K562 (cell line): ENCODE measurements around the gene AKNA. TPM values are rescaled to one million over a fixed set of nuclear protein-coding genes. Genes with fewer than 3 reads are reported as not detected.

Experiments
- ATAC-seq: fragments of 200-7000 bp; cut with Tn5 transposase; 3 replicates; pipeline ENCODE4 v1.9.1; 2020; ENCODE audit warnings: moderate library complexity
- BruUV-seq: library from RNA; stranded (reverse); fragments of 400-500 nt; replicated peaks from 2 replicates; lab custom pipeline; 2021; lab: Mats Ljungman, UMichigan
- CTCF ChIA-PET: fragments of 300-600 bp; formaldehyde crosslinking; extraction: SDS; loops from one replicate; lab custom pipeline; 2021; ENCODE audit warnings: low intra/inter-chr PET ratio; lab: Yijun Ruan, JAX
- POLR2A ChIA-PET: fragments of 300-600, 350-650 bp; sonication (Branson Sonifier 250); formaldehyde crosslinking; extraction: SDS; loops from one replicate; lab custom pipeline; 2021; ENCODE audit warnings: antibody characterized with exemption, inconsistent platforms; lab: Yijun Ruan, JAX
- DNase-seq, 4 experiments: peaks; one replicate each; pipeline versions ENCODE4 v3.0.0 to v3.0.0-alpha.2; 2011 to 2018; ENCODE audit warnings: low spot score in 3 of 4, mixed read lengths in 3 of 4; ENCODE audit errors: extremely low read depth in 1 of 4
- FAIRE-seq: peaks from 2 replicates; lab custom pipeline; 2011; peaks lifted over from hg19 to GRCh38; lab: Jason Lieb, UNC
- H2AFZ ChIP-seq: 2 replicates; pipeline ENCODE4 v1.6.0; 2011; ENCODE audit warnings: low read depth, low read length, control low read depth, inconsistent platforms
- H3K27ac ChIP-seq: fragments of 200-600 bp; 3 replicates; pipeline ENCODE4 v1.8.0; 2011; ENCODE audit warnings: low read depth, mild to moderate bottlenecking, control low read depth, inconsistent platforms, low read length, moderate library complexity, mixed read lengths; ENCODE audit errors: extremely low read depth
- H3K27me3 ChIP-seq, 2 experiments: fragments of 300-600 bp in 1 of 2; 2 replicates in 1 of 2; 3 replicates in 1 of 2; pipeline versions ENCODE4 v1.6.0 to v1.8.0; 2011; ENCODE audit warnings: inconsistent platforms in 2 of 2, low read length in 2 of 2, mild to moderate bottlenecking in 1 of 2, mixed read lengths in 1 of 2, moderate library complexity in 1 of 2; ENCODE audit not compliant: control insufficient read depth in 2 of 2, insufficient read depth in 2 of 2
- H3K36me3 ChIP-seq: fragments of 300-600 bp; 3 replicates; pipeline ENCODE4 v1.8.0; 2011; ENCODE audit warnings: mild to moderate bottlenecking, low read length, inconsistent platforms; ENCODE audit not compliant: control insufficient read depth, insufficient read depth
- H3K4me1 ChIP-seq, 2 experiments: fragments of 200-600 bp in 1 of 2; replicated peaks in 1 of 2; 2 replicates in 1 of 2; 3 replicates in 1 of 2; pipeline versions ENCODE4 v1.5.1 to v1.8.0; 2011; ENCODE audit warnings: inconsistent platforms in 2 of 2, low read length in 2 of 2, mild to moderate bottlenecking in 1 of 2, mixed read lengths in 1 of 2, moderate library complexity in 1 of 2; ENCODE audit not compliant: control insufficient read depth in 2 of 2, insufficient read depth in 2 of 2
- H3K4me2 ChIP-seq: 2 replicates; pipeline ENCODE4 v1.6.1; 2011; ENCODE audit warnings: low read length, control low read depth, inconsistent platforms, mixed read lengths; ENCODE audit not compliant: insufficient read depth
- H3K4me3 ChIP-seq: fragments of 200-600 bp; sonication (generic), shearing (Covaris generic); 2 replicates; pipeline ENCODE4 v1.5.1; 2016; ENCODE audit warnings: control low read depth, inconsistent platforms
- H3K79me2 ChIP-seq: fragments of 200-600 bp; 3 replicates; pipeline ENCODE4 v1.8.0; 2011; ENCODE audit warnings: low read length, inconsistent platforms; ENCODE audit not compliant: control insufficient read depth, insufficient read depth
- H3K9ac ChIP-seq, 2 experiments: 2 replicates each; pipeline versions ENCODE4 v1.6.0 to v1.6.1; 2011; ENCODE audit warnings: low read depth in 2 of 2, low read length in 2 of 2, control low read depth in 1 of 2, inconsistent platforms in 1 of 2, mild to moderate bottlenecking in 1 of 2, mixed read lengths in 1 of 2; ENCODE audit not compliant: insufficient read depth in 1 of 2
- H3K9me1 ChIP-seq: one replicate; pipeline ENCODE4 v1.6.0; 2011; ENCODE audit warnings: inconsistent platforms, mild to moderate bottlenecking, low read length, moderate library complexity; ENCODE audit not compliant: control insufficient read depth, insufficient read depth
- H3K9me3 ChIP-seq: replicated peaks from 2 replicates; pipeline ENCODE4 v1.5.1; 2011; ENCODE audit warnings: low read depth, low read length, inconsistent platforms; ENCODE audit not compliant: control insufficient read depth, insufficient read depth
- H4K20me1 ChIP-seq: replicated peaks from 2 replicates; pipeline ENCODE4 v1.6.1; 2011; ENCODE audit warnings: low read length, inconsistent platforms, mixed read lengths; ENCODE audit not compliant: control insufficient read depth, insufficient read depth
- CEBPB ChIP-seq: fragments of 450-650 bp; IDR thresholded peaks from 2 replicates; pipeline ENCODE4 v1.6.1; 2016; ENCODE audit warnings: missing genetic modification characterization, missing compliant biosample characterization
- CXXC5 ChIP-seq: fragments of 250-450 bp; sonication (Bioruptor Pico); IDR thresholded peaks from 2 replicates; pipeline ENCODE4 v1.8.0; 2022; ENCODE audit warnings: inconsistent platforms, mild to moderate bottlenecking, moderate library complexity
- FOXK2 ChIP-seq, 2 experiments: fragments of 450-650 bp; IDR thresholded peaks in 1 of 2; conservative IDR thresholded peaks in 1 of 2; 2 replicates each; pipeline ENCODE4 v1.6.1; 2016; ENCODE audit warnings: low read depth in 2 of 2, mild to moderate bottlenecking in 1 of 2
- HDAC8 ChIP-seq: fragments of 450-650 bp; IDR thresholded peaks from 2 replicates; pipeline ENCODE4 v1.6.1; 2016; ENCODE audit warnings: mild to moderate bottlenecking, missing genetic modification characterization, moderate library complexity, missing compliant biosample characterization
- KDM5B ChIP-seq: fragments of 200-600 bp; sonication (generic); IDR thresholded peaks from 2 replicates; pipeline ENCODE4 v1.6.1; 2012; ENCODE audit warnings: low read depth, mild to moderate bottlenecking, moderate library complexity, low read length, control low read depth, inconsistent platforms; ENCODE audit not compliant: insufficient replicate concordance
- PPARD ChIP-seq: fragments of 250-450 bp; sonication (Bioruptor Pico); IDR thresholded peaks from 2 replicates; pipeline ENCODE4 v1.8.0; 2022; ENCODE audit warnings: inconsistent platforms, mild to moderate bottlenecking, moderate library complexity
- RBM25 ChIP-seq: fragments of 200-400 bp; formaldehyde crosslinking; IDR thresholded peaks from 2 replicates; pipeline ENCODE4 v1.6.1; 2018; ENCODE audit warnings: low read length, low read depth, moderate library complexity; ENCODE audit not compliant: severe bottlenecking
- ZNF75A ChIP-seq: fragments of 450-650 bp; formaldehyde crosslinking; IDR thresholded peaks from 2 replicates; pipeline ENCODE4 v1.4.0; 2020; ENCODE audit warnings: mild to moderate bottlenecking
- WGBS: fragments of 100-300 bp; shearing (Covaris generic); methylation state at CpG from one replicate; pipeline ENCODE4 v1.1.6; 2016; ENCODE audit warnings: low coverage, mixed read lengths; ENCODE audit not compliant: insufficient coverage; ENCODE audit errors: missing lambda C conversion rate; 5-methylcytosine and 5-hydroxymethylcytosine counted together
- in situ Hi-C: fragments of 300-500 bp; cut with MboI; formaldehyde crosslinking; loops from 4 replicates; pipeline ENCODE4 v1.15.0; 2018; ENCODE audit warnings: inconsistent platforms, mixed read lengths
- intact Hi-C: fragments of 100-400 bp; cut with micrococcal nuclease; formaldehyde crosslinking; loops from 2 replicates; pipeline ENCODE4 v1.14.2; 2022
- polyA plus RNA-seq, 8 experiments: library from polyadenylated mRNA; depleted of rRNA in 4 of 8; stranded (reverse) in 5 of 8; unstranded in 3 of 8; fragments of >200 nt; fragmentation: Nextera tagmentation in 2 of 8; fragmentation: Illumina TruSeq in 1 of 8; extraction: Ambion mirVana in 2 of 8; extraction: Trizol in 1 of 8; gene quantifications; 2 replicates each; pipeline versions ENCODE4 v1.2.1 to v1.2.3, GENCODE V29; 2011 to 2014; ENCODE audit warnings: inconsistent platforms in 1 of 8, missing spikeins in 1 of 8
- total RNA-seq, 7 experiments: library from RNA; depleted of rRNA in 6 of 7; stranded (reverse); fragments of >200 nt in 6 of 7; fragmentation: Illumina TruSeq in 2 of 7; extraction: Trizol in 2 of 7; gene quantifications; 2 replicates each; pipeline versions ENCODE4 v1.2.1 to v1.2.3, GENCODE V29; 2011 to 2021; ENCODE audit warnings: low replicate concordance in 1 of 7
- TF ChIP-seq, protein P1 (sequence below): fragments of 450-650 bp; formaldehyde crosslinking; IDR thresholded peaks from 2 replicates; pipeline ENCODE4 v1.4.0; 2020; ENCODE audit warnings: mild to moderate bottlenecking

The AKNA gene
- total and polyA plus RNA-seq, 9 of the 15 experiments (the other 6 are each of a cell fraction or from before 2014, with no cell fraction given): 0.29 to 20.5 (median 3.9) TPM

DNA sequence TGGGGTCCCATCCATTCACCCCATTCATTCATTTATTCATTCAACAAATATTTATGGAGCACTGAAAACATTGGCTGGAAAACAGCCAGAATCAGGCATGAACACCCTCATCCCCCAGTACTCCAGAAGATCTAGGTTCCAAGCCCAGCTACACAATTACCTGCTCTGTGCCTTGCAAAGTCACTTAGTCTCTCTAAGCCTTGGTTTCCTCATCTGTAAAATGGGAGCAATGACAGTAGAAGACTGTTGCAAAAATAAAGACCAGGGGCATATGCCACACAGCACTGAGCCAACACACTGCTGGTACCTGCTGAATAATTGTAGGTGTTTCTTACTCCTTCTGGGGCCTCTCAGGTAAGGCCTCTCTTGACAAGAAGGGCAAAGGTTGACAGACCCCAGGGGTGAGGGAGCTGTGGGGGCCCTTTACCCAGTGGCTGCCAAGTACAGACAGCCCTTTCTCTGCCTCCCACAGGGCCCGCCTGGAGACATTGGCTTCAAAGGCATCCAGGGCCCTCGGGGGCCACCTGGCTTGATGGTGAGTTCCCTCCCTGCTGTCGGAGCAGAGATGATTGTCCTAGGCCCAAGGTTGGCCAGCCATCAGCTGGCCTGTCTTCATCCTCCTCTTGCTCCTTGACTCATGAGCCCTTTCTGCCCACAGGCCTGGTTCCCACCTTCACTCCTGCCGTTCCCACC is 87.5 kb downstream of the AKNA start:
- FAIRE-seq (no peak), DNase-seq (no peak)

GRCh38 chr9:114299286-114300152 is 88.3 kb downstream of the AKNA start:
- no TSS peak for BruUV-seq
- TF ChIP-seq ZNF75A (CRISPR knock-in tag) (no peak), CXXC5 (CRISPR knock-in tag) (no peak), PPARD (CRISPR knock-in tag) (no peak), HDAC8 (tag) (no peak), FOXK2 (conservative IDR thresholded peaks at IDR 0.05 in 1 of 2, IDR thresholded peaks at IDR 0.05 in 1 of 2; ENCODE audit: low read depth in 2 of 2) (no peak), CEBPB (tag) (no peak)
- TF ChIP-seq, protein P1, sequence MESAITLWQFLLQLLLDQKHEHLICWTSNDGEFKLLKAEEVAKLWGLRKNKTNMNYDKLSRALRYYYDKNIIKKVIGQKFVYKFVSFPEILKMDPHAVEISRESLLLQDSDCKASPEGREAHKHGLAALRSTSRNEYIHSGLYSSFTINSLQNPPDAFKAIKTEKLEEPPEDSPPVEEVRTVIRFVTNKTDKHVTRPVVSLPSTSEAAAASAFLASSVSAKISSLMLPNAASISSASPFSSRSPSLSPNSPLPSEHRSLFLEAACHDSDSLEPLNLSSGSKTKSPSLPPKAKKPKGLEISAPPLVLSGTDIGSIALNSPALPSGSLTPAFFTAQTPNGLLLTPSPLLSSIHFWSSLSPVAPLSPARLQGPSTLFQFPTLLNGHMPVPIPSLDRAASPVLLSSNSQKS: no peak

More for the DNA sequence above, 87.5 kb downstream of the AKNA start:
- no peak overlapping the region for H3K4me2 ChIP-seq
- no peaks in the 10 kb centered on the region; the same call in 1 of the 2 replicates for H4K20me1 ChIP-seq
- no peak overlapping the region for H2AFZ ChIP-seq
- H3K27me3 ChIP-seq: peaks cover 4 to 47% of the 10 kb centered on the region in 2 experiments; a peak in 3 of 5 replicates
- H3K9me3 ChIP-seq: no peaks in the 10 kb centered on the region
- H3K4me3 ChIP-seq: no peak overlapping the region
- no TSS peak for BruUV-seq
- peak; percentile 58 for TF ChIP-seq RBM25
- no peak for TF ChIP-seq KDM5B
- no peaks in the 10 kb centered on the region for H3K9me1 ChIP-seq
- no peak overlapping the region for H3K9ac ChIP-seq
- CTCF ChIA-PET: no interaction called here
- POLR2A ChIA-PET: no interaction called here
- H3K27ac ChIP-seq: no peak overlapping the region
- H3K36me3 ChIP-seq: no peaks in the 10 kb centered on the region
- ATAC-seq: no peak
- no peaks in the 10 kb centered on the region for H3K4me1 ChIP-seq
- 0% methylated on average over 2 of the region's 4 CpGs for WGBS
- in situ Hi-C loops (no loop called here), intact Hi-C loops (no loop called here)
- no peaks in the 10 kb centered on the region for H3K79me2 ChIP-seq

More at GRCh38 chr9:114299286-114300152, 88.3 kb downstream of the AKNA start:
- Histone ChIP-seq H3K4me1 (no peaks in the 10 kb centered on the region), H3K27ac (no peak overlapping the region), H3K4me2 (no peak overlapping the region), H3K79me2 (no peaks in the 10 kb centered on the region), H2AFZ (no peak overlapping the region), H3K27me3 (peaks cover 4 to 40% of the 10 kb centered on the region in 2 experiments; a peak in 3 of 5 replicates), H3K9me1 (no peaks in the 10 kb centered on the region), H3K9me3 (0 out of 2 replicates have a peak, but pooled peaks cover 2% of the 10 kb centered on the region), H3K9ac (no peak overlapping the region; a peak in 1 of 4 replicates), H3K36me3 (no peaks in the 10 kb centered on the region), H4K20me1 (no peaks in the 10 kb centered on the region), H3K4me3 (no peak overlapping the region)
- 5% methylated on average over 15 of the region's 15 CpGs for WGBS
- POLR2A ChIA-PET: no interaction called here
- CTCF ChIA-PET: no interaction called here
- FAIRE-seq: no peak
- intact Hi-C loops: no loop called here
- no peak for DNase-seq
- in situ Hi-C loops: no loop called here
- no peak for ATAC-seq
